GM12878 (cell line): ENCODE results near the gene TCP11L1. TPM values are rescaled to one million over a fixed set of nuclear protein-coding genes. Genes with fewer than 3 reads are reported as not detected.

Experiments used
- ATAC-seq: fragments of 200-7000 bp; cut with Tn5 transposase; 3 replicates; pipeline ENCODE4 v1.9.1; 2020; ENCODE audit warnings: mild to moderate bottlenecking, moderate library complexity
- BruUV-seq: library from RNA; stranded (reverse); fragments of 400-500 nt; replicated peaks from 2 replicates; lab custom pipeline; 2021; lab: Mats Ljungman, UMichigan
- CTCF ChIA-PET: fragments of 300-600 bp; sonication (Branson Sonifier 250); formaldehyde crosslinking; extraction: SDS; loops from one replicate; lab custom pipeline; 2021; ENCODE audit warnings: inconsistent platforms; lab: Yijun Ruan, JAX
- POLR2A ChIA-PET: fragments of 350-600 bp; formaldehyde crosslinking; extraction: SDS; loops from one replicate; lab custom pipeline; 2021; ENCODE audit warnings: inconsistent platforms; lab: Charles Lee
- RAD21 ChIA-PET: fragments of 300-600 bp; sonication (Branson Sonifier 250); formaldehyde crosslinking; loops from one replicate; lab custom pipeline; 2023; ENCODE audit warnings: antibody characterized with exemption; ENCODE audit not compliant: unreplicated experiment; lab: Charles Lee
- SMC1A ChIA-PET: fragments of 300-600 bp; sonication (Branson Sonifier 250); formaldehyde crosslinking; loops from one replicate; lab custom pipeline; 2023; ENCODE audit not compliant: unreplicated experiment, uncharacterized antibody; lab: Charles Lee
- DNase-seq: peaks from one replicate; pipeline ENCODE4 v3.0.0-alpha.2; 2011; ENCODE audit warnings: low read depth, low spot score
- FAIRE-seq: peaks from 3 replicates; lab custom pipeline; 2011; peaks lifted over from hg19 to GRCh38; lab: Jason Lieb, UNC
- H2AFZ ChIP-seq: 2 replicates; pipeline ENCODE4 v1.6.0; 2011; ENCODE audit warnings: low read depth, low read length, control low read depth; ENCODE audit not compliant: control insufficient read depth
- H3K27ac ChIP-seq: 2 replicates; pipeline ENCODE4 v1.5.1; 2011; ENCODE audit warnings: control low read depth; ENCODE audit not compliant: control insufficient read depth, insufficient read depth
- H3K27me3 ChIP-seq, 2 experiments: replicated peaks in 1 of 2; 2 replicates each; pipeline versions ENCODE4 v1.6.0 to v1.6.1; 2011; ENCODE audit warnings: low read length in 1 of 2; ENCODE audit not compliant: control insufficient read depth in 2 of 2, insufficient read depth in 2 of 2
- H3K36me3 ChIP-seq, 2 experiments: 2 replicates each; pipeline ENCODE4 v1.5.1; 2011; ENCODE audit warnings: low read length in 1 of 2; ENCODE audit not compliant: control insufficient read depth in 2 of 2, insufficient read depth in 2 of 2
- H3K4me1 ChIP-seq: 2 replicates; pipeline ENCODE4 v1.6.1; 2011; ENCODE audit warnings: mild to moderate bottlenecking, low read length, moderate library complexity, mixed read lengths; ENCODE audit not compliant: control insufficient read depth, insufficient read depth
- H3K4me2 ChIP-seq: 2 replicates; pipeline ENCODE4 v1.6.0; 2011; ENCODE audit warnings: control low read depth; ENCODE audit not compliant: control insufficient read depth, insufficient read depth
- H3K4me3 ChIP-seq: fragments of 200-600 bp; sonication (generic); 2 replicates; pipeline ENCODE4 v1.5.1; 2016
- H3K79me2 ChIP-seq: 2 replicates; pipeline ENCODE4 v1.6.0; 2011; ENCODE audit warnings: low read length; ENCODE audit not compliant: control insufficient read depth, insufficient read depth
- H3K9ac ChIP-seq: 2 replicates; pipeline ENCODE4 v1.8.0; 2011; ENCODE audit warnings: low read length, control low read depth, mixed read lengths; ENCODE audit not compliant: control insufficient read depth, insufficient read depth
- H3K9me3 ChIP-seq: replicated peaks from 3 replicates; pipeline ENCODE4 v1.5.1; 2011; ENCODE audit warnings: mild to moderate bottlenecking, low read length; ENCODE audit not compliant: control insufficient read depth, insufficient read depth
- H4K20me1 ChIP-seq: 2 replicates; pipeline ENCODE4 v1.6.0; 2011; ENCODE audit not compliant: control insufficient read depth, insufficient read depth
- BACH1 ChIP-seq: fragments of 450-650 bp; IDR thresholded peaks from 2 replicates; pipeline ENCODE4 v1.6.1; 2017; ENCODE audit warnings: mild to moderate bottlenecking, borderline replicate concordance
- CHD1 ChIP-seq: IDR thresholded peaks from 2 replicates; pipeline ENCODE4 v1.6.1; 2012; ENCODE audit warnings: low read depth, low read length, improper control_type of control experiment
- ESRRA ChIP-seq: IDR thresholded peaks from 2 replicates; pipeline ENCODE4 v1.6.1; 2012; ENCODE audit warnings: mild to moderate bottlenecking, low read length, improper control_type of control experiment
- HDAC2 ChIP-seq: fragments of 200-600 bp; sonication (generic); IDR thresholded peaks from 2 replicates; pipeline ENCODE4 v1.6.1; 2017
- HDGF ChIP-seq: fragments of 450-650 bp; IDR thresholded peaks from 2 replicates; pipeline ENCODE4 v1.6.1; 2016; ENCODE audit warnings: antibody characterized with exemption
- IKZF2 ChIP-seq, 2 experiments: fragments of 450-650 bp; IDR thresholded peaks; 2 replicates each; pipeline ENCODE4 v1.6.1; 2017; ENCODE audit warnings: mild to moderate bottlenecking in 2 of 2, moderate library complexity in 2 of 2
- JUND ChIP-seq: IDR thresholded peaks from 2 replicates; pipeline ENCODE4 v1.6.1; 2012; ENCODE audit warnings: low read depth, mild to moderate bottlenecking, low read length, improper control_type of control experiment, moderate library complexity
- NBN ChIP-seq: fragments of 450-650 bp; IDR thresholded peaks from 2 replicates; pipeline ENCODE4 v1.6.1; 2016
- NR2F1 ChIP-seq: fragments of 450-650 bp; conservative IDR thresholded peaks from 2 replicates; pipeline ENCODE4 v1.6.1; 2017; ENCODE audit warnings: mild to moderate bottlenecking
- PML ChIP-seq: IDR thresholded peaks from 2 replicates; pipeline ENCODE4 v1.6.1; 2012; ENCODE audit warnings: low read length, inconsistent platforms
- RBBP5 ChIP-seq: fragments of 200-600 bp; sonication (generic); conservative IDR thresholded peaks from 2 replicates; pipeline ENCODE4 v1.6.1; 2016
- SRF ChIP-seq, 2 experiments: IDR thresholded peaks; 2 replicates each; pipeline ENCODE4 v1.6.1; 2011; ENCODE audit warnings: low read depth in 2 of 2, low read length in 2 of 2, mild to moderate bottlenecking in 1 of 2, moderate library complexity in 1 of 2
- SUZ12 ChIP-seq: fragments of 200-600 bp; sonication (generic); IDR thresholded peaks from one replicate; pipeline ENCODE4 v1.6.1; 2018; ENCODE audit warnings: antibody characterized with exemption, mild to moderate bottlenecking; ENCODE audit not compliant: unreplicated experiment
- TARDBP ChIP-seq: IDR thresholded peaks from 2 replicates; pipeline ENCODE4 v1.6.1; 2016; ENCODE audit warnings: borderline replicate concordance
- YY1 ChIP-seq: IDR thresholded peaks from 2 replicates; pipeline ENCODE4 v1.6.1; 2011; ENCODE audit warnings: low read depth, mild to moderate bottlenecking, low read length
- ZNF622 ChIP-seq: fragments of 450-650 bp; IDR thresholded peaks from 2 replicates; pipeline ENCODE4 v1.6.1; 2017; ENCODE audit warnings: mild to moderate bottlenecking, inconsistent platforms
- WGBS: methylation state at CpG from one replicate; pipeline ENCODE4 v1.1.6; 2016; ENCODE audit warnings: low lambda C conversion rate; ENCODE audit not compliant: insufficient replicate concordance, insufficient coverage; ENCODE audit errors: missing lambda C conversion rate; 5-methylcytosine and 5-hydroxymethylcytosine counted together
- in situ Hi-C: fragments of 300-500 bp; cut with MboI; formaldehyde crosslinking; loops from 9 replicates; pipeline ENCODE4 v1.14.3; 2018; ENCODE audit warnings: mixed read lengths
- intact Hi-C: fragments of 100-400 bp; cut with micrococcal nuclease; formaldehyde crosslinking; loops from one replicate; pipeline ENCODE4 v1.14.2; 2022; ENCODE audit not compliant: unreplicated experiment
- polyA plus RNA-seq, 11 experiments: library from polyadenylated mRNA; depleted of rRNA in 4 of 11; unstranded in 6 of 11; stranded (reverse) in 5 of 11; fragments of >200 nt; fragmentation: Nextera tagmentation in 4 of 11; fragmentation: Illumina TruSeq in 1 of 11; extraction: Ambion mirVana in 4 of 11; extraction: Trizol in 1 of 11; gene quantifications; 1 replicate in 1 of 11; 2 replicates in 10 of 11; pipeline versions ENCODE4 v1.2.1 to v1.2.3, GENCODE V29; 2011 to 2016; ENCODE audit warnings: inconsistent platforms in 2 of 11, missing spikeins in 2 of 11, low read depth in 1 of 11
- total RNA-seq, 4 experiments: library from RNA; depleted of rRNA in 3 of 4; stranded (reverse); fragments of >200 nt in 3 of 4; fragmentation: Illumina TruSeq in 1 of 4; extraction: Trizol in 1 of 4; gene quantifications; 2 replicates each; pipeline versions ENCODE4 v1.2.1 to v1.2.3, GENCODE V29; 2013 to 2021
- TF ChIP-seq, protein P1 (sequence below): fragments of 450-650 bp; IDR thresholded peaks from 2 replicates; pipeline ENCODE4 v1.6.1; 2016; ENCODE audit warnings: mild to moderate bottlenecking
- TF ChIP-seq, protein P2 (sequence below): fragments of 450-650 bp; formaldehyde crosslinking; IDR thresholded peaks from 2 replicates; pipeline ENCODE4 v1.5.0; 2022; ENCODE audit warnings: mild to moderate bottlenecking, missing genetic modification characterization

Gene TCP11L1
- total and polyA plus RNA-seq, 10 of the 15 experiments (the other 5 are each of a cell fraction or from before 2014, with no cell fraction given) = 5.3 to 15.7 (median 13.0) TPM

DNA sequence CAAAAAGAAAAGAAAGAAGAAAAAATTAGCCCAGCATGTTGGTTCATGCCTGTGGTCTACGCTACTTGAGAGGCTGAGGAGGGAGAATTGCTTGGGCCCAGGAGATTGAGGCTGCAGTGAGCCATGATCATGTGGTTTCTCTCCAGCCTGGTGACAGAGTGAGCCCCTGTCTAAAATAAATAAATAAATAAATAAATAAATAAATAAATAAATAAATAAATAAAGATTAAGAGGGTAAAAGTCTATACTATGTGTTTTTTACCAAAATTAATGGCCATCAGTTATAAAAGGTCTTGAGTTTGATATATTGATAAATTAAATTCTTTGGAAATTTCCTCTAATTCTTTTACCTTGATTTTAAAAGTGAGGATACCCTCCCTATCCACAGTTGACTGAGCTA is 48.9 kb upstream of the TCP11L1 start:
- H3K4me3 ChIP-seq = no peak overlapping the region
- H3K9ac ChIP-seq = no peak overlapping the region
- no peaks in the 10 kb centered on the region for H4K20me1 ChIP-seq
- FAIRE-seq (no peak), DNase-seq (no peak), ATAC-seq (peak; percentile 35)
- no peaks in the 10 kb centered on the region for H3K79me2 ChIP-seq
- POLR2A ChIA-PET = interaction anchor here (0.7 kb wide), 1 partner anchor 13 kb away, joined by 4 read pairs; no protein-coding TSS in a partner anchor
- in situ Hi-C loops = no loop called here
- no TSS peak for BruUV-seq
- SMC1A ChIA-PET = no interaction called here
- H3K27me3 ChIP-seq = no peaks in the 10 kb centered on the region
- no peak overlapping the region for H3K4me2 ChIP-seq
- no peaks in the 10 kb centered on the region for H3K36me3 ChIP-seq
- H3K27ac ChIP-seq = no peak overlapping the region
- TF ChIP-seq CHD1 (no peak), JUND (no peak), NR2F1 (no peak), ZNF622 (no peak), RBBP5 (no peak), SRF (IDR thresholded peaks at IDR 0.05; ENCODE audit: low read depth in 2 of 2, low read length in 2 of 2) (no peak), HDGF (no peak), BACH1 (no peak), PML (no peak), SUZ12 (no peak), YY1 (no peak), IKZF2 (IDR thresholded peaks at IDR 0.05) (no peak), NBN (no peak), ESRRA (no peak), HDAC2 (no peak), TARDBP (no peak)
- TF ChIP-seq, protein P1, sequence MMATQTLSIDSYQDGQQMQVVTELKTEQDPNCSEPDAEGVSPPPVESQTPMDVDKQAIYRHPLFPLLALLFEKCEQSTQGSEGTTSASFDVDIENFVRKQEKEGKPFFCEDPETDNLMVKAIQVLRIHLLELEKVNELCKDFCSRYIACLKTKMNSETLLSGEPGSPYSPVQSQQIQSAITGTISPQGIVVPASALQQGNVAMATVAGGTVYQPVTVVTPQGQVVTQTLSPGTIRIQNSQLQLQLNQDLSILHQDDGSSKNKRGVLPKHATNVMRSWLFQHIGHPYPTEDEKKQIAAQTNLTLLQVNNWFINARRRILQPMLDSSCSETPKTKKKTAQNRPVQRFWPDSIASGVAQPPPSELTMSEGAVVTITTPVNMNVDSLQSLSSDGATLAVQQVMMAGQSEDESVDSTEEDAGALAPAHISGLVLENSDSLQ = no peak
- TF ChIP-seq, protein P2, sequence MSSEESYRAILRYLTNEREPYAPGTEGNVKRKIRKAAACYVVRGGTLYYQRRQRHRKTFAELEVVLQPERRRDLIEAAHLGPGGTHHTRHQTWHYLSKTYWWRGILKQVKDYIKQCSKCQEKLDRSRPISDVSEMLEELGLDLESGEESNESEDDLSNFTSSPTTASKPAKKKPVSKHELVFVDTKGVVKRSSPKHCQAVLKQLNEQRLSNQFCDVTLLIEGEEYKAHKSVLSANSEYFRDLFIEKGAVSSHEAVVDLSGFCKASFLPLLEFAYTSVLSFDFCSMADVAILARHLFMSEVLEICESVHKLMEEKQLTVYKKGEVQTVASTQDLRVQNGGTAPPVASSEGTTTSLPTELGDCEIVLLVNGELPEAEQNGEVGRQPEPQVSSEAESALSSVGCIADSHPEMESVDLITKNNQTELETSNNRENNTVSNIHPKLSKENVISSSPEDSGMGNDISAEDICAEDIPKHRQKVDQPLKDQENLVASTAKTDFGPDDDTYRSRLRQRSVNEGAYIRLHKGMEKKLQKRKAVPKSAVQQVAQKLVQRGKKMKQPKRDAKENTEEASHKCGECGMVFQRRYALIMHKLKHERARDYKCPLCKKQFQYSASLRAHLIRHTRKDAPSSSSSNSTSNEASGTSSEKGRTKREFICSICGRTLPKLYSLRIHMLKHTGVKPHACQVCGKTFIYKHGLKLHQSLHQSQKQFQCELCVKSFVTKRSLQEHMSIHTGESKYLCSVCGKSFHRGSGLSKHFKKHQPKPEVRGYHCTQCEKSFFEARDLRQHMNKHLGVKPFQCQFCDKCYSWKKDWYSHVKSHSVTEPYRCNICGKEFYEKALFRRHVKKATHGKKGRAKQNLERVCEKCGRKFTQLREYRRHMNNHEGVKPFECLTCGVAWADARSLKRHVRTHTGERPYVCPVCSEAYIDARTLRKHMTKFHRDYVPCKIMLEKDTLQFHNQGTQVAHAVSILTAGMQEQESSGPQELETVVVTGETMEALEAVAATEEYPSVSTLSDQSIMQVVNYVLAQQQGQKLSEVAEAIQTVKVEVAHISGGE (CRISPR knock-in tag) = no peak
- CTCF ChIA-PET = interaction anchor here (0.6 to 1.7 kb wide), 2 partner anchors 10 to 73 kb away, joined by 3 to 5 read pairs; no protein-coding TSS in a partner anchor
- intact Hi-C loops = no loop called here
- RAD21 ChIA-PET = no interaction called here
- no peak overlapping the region for H2AFZ ChIP-seq
- WGBS = 5% methylated on average over 1 of the region's 1 CpG
- H3K4me1 ChIP-seq = no peaks in the 10 kb centered on the region
- peaks cover 1% of the 10 kb centered on the region; the same call in 2 of the 3 replicates for H3K9me3 ChIP-seq
